Measurements from ENCODE around the gene MCM8. TPM values are rescaled to one million over a fixed set of nuclear protein-coding genes. Genes with fewer than 3 reads are reported as not detected.

Gene MCM8
- total RNA-seq, 1 experiment from 2014 or later: 12.6 TPM

GRCh38 chr20:5975778-5976177 is 25.3 kb downstream of the MCM8 start:
- Histone ChIP-seq H4K20me1 (ENCODE audit: insufficient read depth, low read depth, low read length) (no peaks in the 10 kb centered on the region), H3K27ac (ENCODE audit: low read length) (no peak overlapping the region), H3K9me2 (replicated peaks; ENCODE audit: insufficient read depth, low read length) (no peaks in the 10 kb centered on the region), H3K4me3 (ENCODE audit: low read length) (no peak overlapping the region), H2AFZ (ENCODE audit: low read length) (no peak overlapping the region), H3K27me3 (ENCODE audit: low read length) (no peaks in the 10 kb centered on the region), H3K9me3 (ENCODE audit: low read length) (no peaks in the 10 kb centered on the region), H3K9ac (ENCODE audit: low read length) (no peak overlapping the region), H3K36me3 (ENCODE audit: insufficient read depth, low read length) (peaks cover 48% of the 10 kb centered on the region; the same call in 1 of the 2 replicates), H3K4me2 (ENCODE audit: low read depth, low read length, poor library complexity, severe bottlenecking) (no peak overlapping the region), H3K79me2 (ENCODE audit: low read length) (peaks cover 19% of the 10 kb centered on the region; the same call in 1 of the 2 replicates), H3K4me1 (ENCODE audit: low read length) (no peaks in the 10 kb centered on the region)
- no peak for DNase-seq

GRCh38 chr20:5977223-5977622 is 26.8 kb downstream of the MCM8 start:
- H3K9me3 ChIP-seq (ENCODE audit: low read length): no peaks in the 10 kb centered on the region
- H3K79me2 ChIP-seq (ENCODE audit: low read length): peaks cover 13% of the 10 kb centered on the region; the same call in 1 of the 2 replicates
- no peak overlapping the region for H3K4me2 ChIP-seq (ENCODE audit: low read depth, low read length, poor library complexity, severe bottlenecking)
- H3K4me1 ChIP-seq (ENCODE audit: low read length): no peaks in the 10 kb centered on the region
- DNase-seq: no peak
- peaks cover 49% of the 10 kb centered on the region; the same call in 1 of the 2 replicates for H3K36me3 ChIP-seq (ENCODE audit: insufficient read depth, low read length)
- no peaks in the 10 kb centered on the region for H4K20me1 ChIP-seq (ENCODE audit: insufficient read depth, low read depth, low read length)
- no peak overlapping the region for H2AFZ ChIP-seq (ENCODE audit: low read length)
- H3K27me3 ChIP-seq (ENCODE audit: low read length): no peaks in the 10 kb centered on the region
- no peak overlapping the region for H3K4me3 ChIP-seq (ENCODE audit: low read length)
- H3K9ac ChIP-seq (ENCODE audit: low read length): no peak overlapping the region
- H3K27ac ChIP-seq (ENCODE audit: low read length): no peak overlapping the region
- no peaks in the 10 kb centered on the region for H3K9me2 ChIP-seq (replicated peaks; ENCODE audit: insufficient read depth, low read length)

- no peak overlapping the region for H3K4me2 ChIP-seq (ENCODE audit: low read depth, low read length, poor library complexity, severe bottlenecking)
- no peaks in the 10 kb centered on the region for H3K9me3 ChIP-seq (ENCODE audit: low read length)
- H3K9me2 ChIP-seq (replicated peaks; ENCODE audit: insufficient read depth, low read length): no peaks in the 10 kb centered on the region
- H2AFZ ChIP-seq (ENCODE audit: low read length): no peak overlapping the region
- H3K36me3 ChIP-seq (ENCODE audit: insufficient read depth, low read length): peaks cover 52% of the 10 kb centered on the region; the same call in 1 of the 2 replicates
- H3K27me3 ChIP-seq (ENCODE audit: low read length): no peaks in the 10 kb centered on the region
- no peak overlapping the region for H3K4me3 ChIP-seq (ENCODE audit: low read length)
- H4K20me1 ChIP-seq (ENCODE audit: insufficient read depth, low read depth, low read length): no peaks in the 10 kb centered on the region
- no peak for DNase-seq
- H3K79me2 ChIP-seq (ENCODE audit: low read length): peaks cover 12% of the 10 kb centered on the region; the same call in 1 of the 2 replicates
- H3K9ac ChIP-seq (ENCODE audit: low read length): no peak overlapping the region
- no peaks in the 10 kb centered on the region for H3K4me1 ChIP-seq (ENCODE audit: low read length)
- H3K27ac ChIP-seq (ENCODE audit: low read length): no peak overlapping the region
Observed at GRCh38 chr20:5977975-5978374, 27.5 kb downstream of the MCM8 start.

- H2AFZ ChIP-seq (ENCODE audit: low read length): no peak overlapping the region
- H3K9ac ChIP-seq (ENCODE audit: low read length): no peak overlapping the region
- H3K36me3 ChIP-seq (ENCODE audit: insufficient read depth, low read length): peaks cover 53% of the 10 kb centered on the region; the same call in 1 of the 2 replicates
- no peak for DNase-seq
- no peaks in the 10 kb centered on the region for H3K27me3 ChIP-seq (ENCODE audit: low read length)
- no peaks in the 10 kb centered on the region for H4K20me1 ChIP-seq (ENCODE audit: insufficient read depth, low read depth, low read length)
- H3K4me3 ChIP-seq (ENCODE audit: low read length): no peak overlapping the region
- H3K9me3 ChIP-seq (ENCODE audit: low read length): no peaks in the 10 kb centered on the region
- H3K79me2 ChIP-seq (ENCODE audit: low read length): peaks cover 10% of the 10 kb centered on the region; the same call in 1 of the 2 replicates
- H3K27ac ChIP-seq (ENCODE audit: low read length): no peak overlapping the region
- no peaks in the 10 kb centered on the region for H3K4me1 ChIP-seq (ENCODE audit: low read length)
- H3K4me2 ChIP-seq (ENCODE audit: low read depth, low read length, poor library complexity, severe bottlenecking): no peak overlapping the region
- no peaks in the 10 kb centered on the region for H3K9me2 ChIP-seq (replicated peaks; ENCODE audit: insufficient read depth, low read length)
Observed at GRCh38 chr20:5979801-5980200, 29.3 kb downstream of the MCM8 start.

- no peak overlapping the region for H3K27ac ChIP-seq (ENCODE audit: low read length)
- no peaks in the 10 kb centered on the region for H4K20me1 ChIP-seq (ENCODE audit: insufficient read depth, low read depth, low read length)
- no peak overlapping the region for H2AFZ ChIP-seq (ENCODE audit: low read length)
- H3K9me3 ChIP-seq (ENCODE audit: low read length): no peaks in the 10 kb centered on the region
- H3K9me2 ChIP-seq (replicated peaks; ENCODE audit: insufficient read depth, low read length): no peaks in the 10 kb centered on the region
- peaks cover 10% of the 10 kb centered on the region; the same call in 1 of the 2 replicates for H3K79me2 ChIP-seq (ENCODE audit: low read length)
- no peak overlapping the region for H3K4me2 ChIP-seq (ENCODE audit: low read depth, low read length, poor library complexity, severe bottlenecking)
- H3K9ac ChIP-seq (ENCODE audit: low read length): no peak overlapping the region
- DNase-seq: no peak
- H3K36me3 ChIP-seq (ENCODE audit: insufficient read depth, low read length): peaks cover 57% of the 10 kb centered on the region; the same call in 1 of the 2 replicates
- H3K4me3 ChIP-seq (ENCODE audit: low read length): no peak overlapping the region
- H3K4me1 ChIP-seq (ENCODE audit: low read length): no peaks in the 10 kb centered on the region
- H3K27me3 ChIP-seq (ENCODE audit: low read length): no peaks in the 10 kb centered on the region
Observed at GRCh38 chr20:5980720-5981538, 30.5 kb downstream of the MCM8 start.

GRCh38 chr20:5987383-5987782 is 36.9 kb downstream of the MCM8 start:
- Histone ChIP-seq H3K79me2 (ENCODE audit: low read length) (peaks cover 24% of the 10 kb centered on the region), H3K36me3 (ENCODE audit: insufficient read depth, low read length) (peaks cover 60% of the 10 kb centered on the region; the same call in 1 of the 2 replicates), H3K9ac (ENCODE audit: low read length) (no peak overlapping the region), H2AFZ (ENCODE audit: low read length) (no peak overlapping the region), H3K9me3 (ENCODE audit: low read length) (no peaks in the 10 kb centered on the region), H3K4me3 (ENCODE audit: low read length) (no peak overlapping the region), H3K4me1 (ENCODE audit: low read length) (peaks cover 20% of the 10 kb centered on the region), H3K27me3 (ENCODE audit: low read length) (no peaks in the 10 kb centered on the region), H3K9me2 (replicated peaks; ENCODE audit: insufficient read depth, low read length) (no peaks in the 10 kb centered on the region), H4K20me1 (ENCODE audit: insufficient read depth, low read depth, low read length) (no peaks in the 10 kb centered on the region), H3K4me2 (ENCODE audit: low read depth, low read length, poor library complexity, severe bottlenecking) (no peak overlapping the region), H3K27ac (ENCODE audit: low read length) (no peak overlapping the region)
- DNase-seq: no peak

- no peaks in the 10 kb centered on the region for H3K9me3 ChIP-seq (ENCODE audit: low read length)
- no peak overlapping the region for H2AFZ ChIP-seq (ENCODE audit: low read length)
- peak; percentile 49 for DNase-seq
- no peaks in the 10 kb centered on the region for H4K20me1 ChIP-seq (ENCODE audit: insufficient read depth, low read depth, low read length)
- peaks cover 61% of the 10 kb centered on the region; the same call in 1 of the 2 replicates for H3K36me3 ChIP-seq (ENCODE audit: insufficient read depth, low read length)
- peaks cover 26% of the 10 kb centered on the region for H3K79me2 ChIP-seq (ENCODE audit: low read length)
- H3K9me2 ChIP-seq (replicated peaks; ENCODE audit: insufficient read depth, low read length): no peaks in the 10 kb centered on the region
- H3K4me2 ChIP-seq (ENCODE audit: low read depth, low read length, poor library complexity, severe bottlenecking): no peak overlapping the region
- no peak overlapping the region for H3K4me3 ChIP-seq (ENCODE audit: low read length)
- H3K27ac ChIP-seq (ENCODE audit: low read length): no peak overlapping the region
- no peak overlapping the region for H3K9ac ChIP-seq (ENCODE audit: low read length)
- peaks cover 22% of the 10 kb centered on the region for H3K4me1 ChIP-seq (ENCODE audit: low read length)
- no peaks in the 10 kb centered on the region for H3K27me3 ChIP-seq (ENCODE audit: low read length)
Observed at GRCh38 chr20:5989539-5989938, 39.1 kb downstream of the MCM8 start.

- Histone ChIP-seq H3K9me2 (replicated peaks; ENCODE audit: insufficient read depth, low read length) (no peaks in the 10 kb centered on the region), H3K79me2 (ENCODE audit: low read length) (peaks cover 23% of the 10 kb centered on the region), H2AFZ (ENCODE audit: low read length) (no peak overlapping the region), H3K4me2 (ENCODE audit: low read depth, low read length, poor library complexity, severe bottlenecking) (no peak overlapping the region), H4K20me1 (ENCODE audit: insufficient read depth, low read depth, low read length) (no peaks in the 10 kb centered on the region), H3K36me3 (ENCODE audit: insufficient read depth, low read length) (peaks cover 68% of the 10 kb centered on the region), H3K4me1 (ENCODE audit: low read length) (peaks cover 22% of the 10 kb centered on the region), H3K27me3 (ENCODE audit: low read length) (no peaks in the 10 kb centered on the region), H3K9me3 (ENCODE audit: low read length) (no peaks in the 10 kb centered on the region), H3K27ac (ENCODE audit: low read length) (no peak overlapping the region), H3K9ac (ENCODE audit: low read length) (no peak overlapping the region), H3K4me3 (ENCODE audit: low read length) (no peak overlapping the region)
- no peak for DNase-seq
Observed at GRCh38 chr20:5990946-5991345, 40.5 kb downstream of the MCM8 start.

All from Karpas-422 (cell line).